Esophagus muscularis mucosa (tissue), 4 donors: Measurements from ENCODE around the gene REG4. TPM values are rescaled to one million over a fixed set of nuclear protein-coding genes. Genes with fewer than 3 reads are reported as not detected.
"Not testable (repeated sequence)": the region's sequence is repeated elsewhere in the genome, so short reads cannot be mapped to it uniquely, and the experiment has no call there.

Source experiments
- DNase-seq: peaks from one replicate; pipeline ENCODE4 v3.0.0-alpha.2; 2017; ENCODE audit errors: extremely low spot score
- H3K27ac ChIP-seq, 4 donors: fragments of 200-600 bp; sonication (generic); replicated peaks in 1 of 4; 1 replicate in 3 of 4; 2 replicates in 1 of 4; pipeline ENCODE4 v1.5.1; 2016 to 2019; ENCODE audit warnings: mild to moderate bottlenecking in 1 of 4
- H3K27me3 ChIP-seq, 4 donors: fragments of 200-600 bp; sonication (generic); one replicate each; pipeline versions ENCODE4 v1.5.1 to v1.6.0; 2016 to 2019
- H3K36me3 ChIP-seq, 4 donors: fragments of 200-600 bp; sonication (generic); one replicate each; pipeline ENCODE4 v1.5.1; 2016 to 2019
- H3K4me1 ChIP-seq, 4 donors: fragments of 200-600 bp; sonication (generic); one replicate each; pipeline ENCODE4 v1.5.1; 2016 to 2019
- H3K4me3 ChIP-seq, 4 donors: fragments of 200-600 bp; sonication (generic); 1 replicate in 2 of 4; 2 replicates in 2 of 4; pipeline ENCODE4 v1.5.1; 2016 to 2019; ENCODE audit warnings: mild to moderate bottlenecking in 4 of 4, moderate library complexity in 1 of 4
- H3K9me3 ChIP-seq, 4 donors: fragments of 200-600 bp; sonication (generic); 1 replicate in 3 of 4; 2 replicates in 1 of 4; pipeline ENCODE4 v1.5.1; 2016 to 2019
- CTCF ChIP-seq, 3 experiments: fragments of 200-600 bp in 2 of 3; fragments of 450-650 bp in 1 of 3; sonication (generic) in 2 of 3; IDR thresholded peaks; one replicate each; pipeline ENCODE4 v1.5.1; 2017 to 2019; ENCODE audit warnings: antibody characterized with exemption in 3 of 3, mild to moderate bottlenecking in 2 of 3, moderate library complexity in 1 of 3
- EP300 ChIP-seq: sonication (generic); formaldehyde crosslinking; IDR thresholded peaks from one replicate; pipeline ENCODE4 v1.6.1; 2017; ENCODE audit warnings: antibody characterized with exemption
- POLR2A ChIP-seq: fragments of 450-650 bp; IDR thresholded peaks from one replicate; pipeline ENCODE4 v1.6.1; 2017; ENCODE audit warnings: antibody characterized with exemption, moderate library complexity, mild to moderate bottlenecking, low read depth
- POLR2AphosphoS5 ChIP-seq, 2 donors: sonication (generic); formaldehyde crosslinking; IDR thresholded peaks; one replicate each; pipeline ENCODE4 v1.6.1; 2017; ENCODE audit warnings: antibody characterized with exemption in 2 of 2
- WGBS: methylation state at CpG from one replicate; pipeline ENCODE4 v1.1.5; 2018; 5-methylcytosine and 5-hydroxymethylcytosine counted together
- intact Hi-C: fragments of 100-400 bp; cut with DNase I; formaldehyde crosslinking; loops from one replicate; pipeline ENCODE4 v1.15.1; 2023
- total RNA-seq, 4 donors: library from RNA; depleted of rRNA; stranded (reverse); fragments of >200 nt; gene quantifications; one replicate each; pipeline versions ENCODE4 v1.1.0 to v1.2.1, GENCODE V29; 2016

The REG4 gene
- total RNA-seq, 4 donors from 2014 or later = not detected

GRCh38 chr1:119829625-119830024 lies 18.4 kb upstream of the REG4 start:
- Histone ChIP-seq H3K9me3 (no peaks in the 10 kb centered on the region), H3K4me3 (no peak overlapping the region), H3K27ac (no peak overlapping the region), H3K27me3 (no peaks in the 10 kb centered on the region), H3K36me3 (no peaks in the 10 kb centered on the region), H3K4me1 (no peaks in the 10 kb centered on the region)
- DNase-seq = no peak
- TF ChIP-seq EP300 = no peak
- no peak for TF ChIP-seq CTCF (IDR thresholded peaks at IDR 0.05)
- TF ChIP-seq POLR2A = no peak
- TF ChIP-seq POLR2AphosphoS5 (IDR thresholded peaks at IDR 0.05) = no peak
- WGBS = 65% methylated on average over 4 of the region's 4 CpGs
- intact Hi-C loops = no loop called here

- H3K4me1 ChIP-seq, DNase-seq, H3K9me3 ChIP-seq, H3K27me3 ChIP-seq, H3K36me3 ChIP-seq, intact Hi-C loops, H3K27ac ChIP-seq, H3K4me3 ChIP-seq: not testable (repeated sequence)
Observed at GRCh38 chr1:119829006-119829405, 17.7 kb upstream of the REG4 start.

GRCh38 chr1:119828266-119828665 lies 17.0 kb upstream of the REG4 start:
- Histone ChIP-seq H3K9me3 (no peaks in the 10 kb centered on the region), H3K27me3 (no peaks in the 10 kb centered on the region), H3K27ac (no peak overlapping the region), H3K36me3 (no peaks in the 10 kb centered on the region), H3K4me1 (no peaks in the 10 kb centered on the region), H3K4me3 (no peak overlapping the region)
- 63% methylated on average over 3 of the region's 3 CpGs for whole genome bisulfite sequencing
- TF ChIP-seq POLR2AphosphoS5 (IDR thresholded peaks at IDR 0.05) (no peak), POLR2A (no peak), EP300 (no peak), CTCF (IDR thresholded peaks at IDR 0.05) (no peak)
- intact Hi-C loops = no loop called here
- no peak for DNase-seq

- H3K9me3 ChIP-seq = no peaks in the 10 kb centered on the region
- intact Hi-C loops = no loop called here
- no peaks in the 10 kb centered on the region for H3K36me3 ChIP-seq
- no peaks in the 10 kb centered on the region for H3K4me1 ChIP-seq
- no peak for DNase-seq
- no peak overlapping the region for H3K27ac ChIP-seq
- H3K4me3 ChIP-seq = no peak overlapping the region
- WGBS = 75% methylated on average over 1 of the region's 1 CpG
- no peak for TF ChIP-seq POLR2A
- no peak for TF ChIP-seq POLR2AphosphoS5 (IDR thresholded peaks at IDR 0.05)
- TF ChIP-seq EP300 = no peak
- TF ChIP-seq CTCF (IDR thresholded peaks at IDR 0.05) = no peak
- H3K27me3 ChIP-seq = peaks cover 0 to 7% (median 0%) of the 10 kb centered on the region in 4 donors
Observed at GRCh38 chr1:119827010-119827409, 15.8 kb upstream of the REG4 start.

- intact Hi-C loops = no loop called here
- no peaks in the 10 kb centered on the region for H3K4me1 ChIP-seq
- H3K4me3 ChIP-seq = no peak overlapping the region
- WGBS = 83% methylated on average over 1 of the region's 3 CpGs
- H3K36me3 ChIP-seq = no peaks in the 10 kb centered on the region
- peaks cover 0 to 7% (median 0%) of the 10 kb centered on the region in 4 donors for H3K27me3 ChIP-seq
- H3K27ac ChIP-seq = no peak overlapping the region
- no peaks in the 10 kb centered on the region for H3K9me3 ChIP-seq
- TF ChIP-seq EP300 (no peak), POLR2A (no peak), POLR2AphosphoS5 (IDR thresholded peaks at IDR 0.05) (no peak), CTCF (IDR thresholded peaks at IDR 0.05) (no peak)
- DNase-seq = no peak
Observed at GRCh38 chr1:119822406-119822805, 11.1 kb upstream of the REG4 start.
